Activated CD8-positive, alpha-beta memory T cell treated with anti-CD3 and anti-CD28 coated beads, Interleukin-2, amount 50 U/mL, for 1 hour (primary cell): ENCODE results near the gene PPIF.

Experiments used
- DNase-seq: peaks from one replicate; pipeline ENCODE4 v3.0.0-alpha.2; 2020; ENCODE audit errors: extremely low read depth

Gene PPIF

DNA sequence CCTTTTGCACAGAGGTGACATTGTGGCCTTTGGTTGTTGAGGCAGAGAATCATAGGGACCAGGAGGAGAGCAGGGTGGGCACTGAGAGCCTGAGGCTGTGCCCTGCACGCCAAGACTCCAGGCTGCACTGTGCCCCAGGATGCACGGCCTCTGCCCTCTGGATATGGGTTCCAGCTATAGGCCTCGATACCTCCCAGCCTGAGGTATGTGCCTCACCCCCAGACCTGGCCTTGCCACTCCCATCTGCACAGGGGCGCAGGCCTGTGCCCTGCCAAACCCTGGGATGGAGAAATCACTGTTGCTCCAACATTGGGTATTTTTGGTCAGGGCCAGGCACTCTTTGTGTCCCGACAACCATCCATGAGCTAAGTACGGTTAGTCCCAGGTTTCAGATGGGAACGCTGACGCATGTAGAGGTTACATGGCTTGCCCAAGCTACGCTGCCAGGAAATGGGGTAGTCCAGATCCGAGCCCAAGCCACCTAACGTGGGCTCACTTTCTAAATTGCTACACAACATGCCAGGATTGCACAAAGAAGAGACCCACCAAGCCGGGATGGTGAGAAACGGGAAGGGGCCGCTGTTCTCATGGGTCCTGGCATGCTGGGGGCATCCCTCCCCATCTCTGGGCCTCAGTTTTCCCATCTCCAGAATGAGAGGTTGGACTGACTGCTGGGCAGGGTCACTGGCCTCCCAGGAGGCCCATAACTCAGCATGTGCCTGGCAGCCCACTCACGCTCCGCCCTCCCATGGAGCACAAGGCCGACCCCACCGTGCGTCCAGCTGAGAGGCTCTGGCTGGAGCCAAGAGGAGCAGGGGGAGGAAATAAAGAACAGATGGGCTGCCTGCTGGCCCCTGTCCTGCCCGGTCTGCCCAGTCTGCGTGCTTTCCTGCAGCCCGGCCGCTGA, 54.0 kb downstream of the PPIF start:
- no peak for DNase-seq

DNA sequence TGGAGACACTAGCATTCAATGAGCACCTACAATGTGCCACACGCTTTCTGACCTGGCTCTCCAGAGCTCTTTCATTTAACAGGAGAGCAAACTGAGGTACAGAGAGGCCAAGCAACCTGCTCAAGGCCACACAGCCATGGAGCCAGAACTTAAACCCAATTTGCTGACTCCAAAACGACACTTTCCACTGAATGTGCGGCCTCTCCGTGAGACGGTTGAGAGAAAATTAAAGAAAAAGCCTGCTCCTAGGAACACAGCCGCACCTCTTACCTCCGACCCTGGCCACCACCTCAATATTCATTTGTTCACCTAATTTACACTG, 55.3 kb downstream of the PPIF start:
- no peak for DNase-seq

DNA sequence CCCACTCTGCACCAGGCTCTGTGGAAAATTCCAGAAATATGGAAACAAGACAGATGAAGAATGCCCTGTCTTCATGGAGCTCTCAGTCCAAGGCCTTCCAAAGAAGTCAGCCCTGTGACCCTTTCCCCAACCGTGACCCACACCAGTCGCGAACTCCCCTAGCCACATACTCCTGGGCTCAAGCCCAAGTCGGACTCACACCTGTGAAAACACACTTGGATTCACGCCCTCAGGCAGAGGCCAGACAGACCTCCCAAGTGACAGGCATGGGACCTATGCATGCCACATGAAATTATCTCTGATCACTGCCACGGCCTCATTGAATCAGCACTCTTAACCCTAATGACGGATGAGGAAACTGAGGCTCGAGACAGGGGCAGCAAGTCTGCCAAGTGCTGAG, 55.7 kb downstream of the PPIF start:
- no peak for DNase-seq

DNA sequence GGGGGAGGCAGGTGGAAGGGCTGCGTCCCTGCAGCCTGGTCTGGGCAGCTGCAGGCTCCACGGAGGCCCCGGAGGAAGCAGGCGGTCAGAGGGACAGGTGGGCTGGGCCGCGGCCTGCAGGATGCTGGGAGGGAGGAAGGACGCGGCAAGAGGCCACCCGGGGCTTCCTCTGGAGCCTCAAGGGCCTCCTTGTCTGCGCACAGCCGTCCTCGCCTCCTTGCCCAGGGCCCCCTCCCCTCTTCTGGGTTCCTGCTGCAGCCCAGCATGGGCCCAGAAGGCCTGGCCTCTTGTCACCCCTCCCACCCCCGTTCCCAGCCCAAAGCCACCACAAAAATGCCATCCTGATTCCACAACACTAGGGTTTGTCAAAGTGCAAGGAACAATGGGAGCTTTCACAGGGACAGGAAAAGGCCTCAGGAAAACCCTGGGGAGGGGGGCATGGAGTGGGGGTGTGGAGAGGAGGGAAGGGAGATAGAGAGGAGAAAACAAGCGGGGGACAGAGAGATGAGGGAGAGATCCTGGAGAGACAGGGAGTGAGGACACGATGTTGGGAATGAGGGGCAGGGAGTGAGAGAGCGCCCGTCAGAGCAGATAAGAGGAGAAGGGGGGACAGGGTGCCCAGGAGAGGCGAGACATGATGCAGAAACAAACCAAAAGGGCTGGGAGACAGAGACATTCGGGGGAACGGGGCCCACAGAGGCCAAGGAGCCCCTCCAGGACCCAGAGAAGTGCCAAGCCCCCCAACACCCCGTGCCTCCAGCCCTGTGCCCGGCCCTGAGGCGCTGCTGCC, 56.4 kb downstream of the PPIF start:
- no peak for DNase-seq

DNA sequence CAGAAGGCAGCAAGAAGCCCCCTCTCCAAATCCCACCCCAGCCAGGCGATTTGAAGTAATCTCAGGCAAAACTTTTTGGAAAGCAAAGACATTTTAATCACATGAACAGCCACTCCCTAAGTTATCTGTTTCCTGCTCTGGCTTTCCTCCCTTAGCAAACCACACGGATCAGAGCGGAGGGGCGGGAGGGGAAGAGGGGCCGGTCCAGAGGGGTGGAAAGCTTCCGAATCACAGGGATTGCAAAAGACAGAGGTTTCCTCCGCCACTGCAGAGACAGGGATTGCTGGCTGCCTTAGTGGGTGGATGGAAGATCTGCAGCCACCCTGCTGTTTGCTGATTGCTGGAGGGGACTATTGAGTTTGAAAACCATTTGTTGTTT, 57.0 kb downstream of the PPIF start:
- no peak for DNase-seq

DNA sequence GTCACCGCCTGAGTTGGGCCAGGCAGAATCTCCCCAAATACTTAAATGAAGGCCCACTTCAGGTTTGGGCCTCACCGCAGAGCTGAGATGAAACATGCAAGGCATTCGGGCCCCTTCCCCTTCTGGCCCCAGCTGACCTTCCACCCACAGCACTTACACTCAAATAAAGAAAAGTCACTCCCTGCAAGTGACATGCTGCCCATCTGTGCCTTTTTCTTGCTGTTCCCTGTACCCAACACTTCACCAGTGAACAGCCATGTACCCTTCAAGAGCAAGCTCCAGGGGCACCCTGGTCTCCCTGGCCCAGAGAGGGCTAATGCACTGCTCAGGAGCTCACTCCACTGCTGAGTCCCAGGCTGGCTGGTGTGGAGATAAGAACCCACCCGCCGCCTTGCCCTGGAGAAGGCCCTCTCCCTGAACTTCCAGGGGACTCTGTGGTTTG, 57.4 kb downstream of the PPIF start:
- no peak for DNase-seq
